Caco-2 (cell line): ENCODE results near the gene NLRP6. TPM values are rescaled to one million over a fixed set of nuclear protein-coding genes. Genes with fewer than 3 reads are reported as not detected.

Experiments
- BruUV-seq: library from RNA; stranded (reverse); fragments of 400-500 nt; replicated peaks from 2 replicates; lab custom pipeline; 2021; lab: Mats Ljungman, UMichigan
- CTCF ChIA-PET: fragments of 300-600 bp; sonication (Branson Sonifier 250); formaldehyde crosslinking; loops from one replicate; lab custom pipeline; 2022; ENCODE audit warnings: antibody characterized with exemption; lab: Charles Lee
- POLR2A ChIA-PET: fragments of 300-600 bp; sonication (Branson Sonifier 250); formaldehyde crosslinking; loops from one replicate; lab custom pipeline; 2022; ENCODE audit warnings: antibody characterized with exemption; lab: Charles Lee
- DNase-seq, 2 experiments: peaks; one replicate each; pipeline versions ENCODE4 v3.0.0 to v3.0.0-alpha.2; 2020 to 2022
- H3K27me3 ChIP-seq: replicated peaks from 2 replicates; pipeline ENCODE4 v1.6.0; 2011; ENCODE audit warnings: low read length; ENCODE audit not compliant: control insufficient read depth, insufficient read depth
- H3K36me3 ChIP-seq: 2 replicates; pipeline ENCODE4 v1.5.1; 2011; ENCODE audit warnings: low read length; ENCODE audit not compliant: control insufficient read depth, insufficient read depth
- H3K4me1 ChIP-seq: fragments of 250-450 bp; sonication (Bioruptor Pico); 2 replicates; pipeline ENCODE4 v1.5.1; 2020; ENCODE audit warnings: mild to moderate bottlenecking
- H3K4me3 ChIP-seq: 2 replicates; pipeline ENCODE4 v1.5.1; 2011; ENCODE audit warnings: low read depth, mild to moderate bottlenecking, control low read depth, low read length
- H3K9me3 ChIP-seq: fragments of 250-450 bp; sonication (Bioruptor Pico); 2 replicates; pipeline ENCODE4 v1.5.1; 2020; ENCODE audit warnings: mild to moderate bottlenecking, moderate library complexity
- H3K27ac Mint-ChIP-seq: one replicate; pipeline ENCODE4 v1.8.0; 2022; ENCODE audit warnings: mixed read lengths; ENCODE audit not compliant: unreplicated experiment
- H3K27me3 Mint-ChIP-seq: one replicate; pipeline ENCODE4 v1.8.0; 2022; ENCODE audit warnings: mixed read lengths; ENCODE audit not compliant: insufficient read depth, unreplicated experiment
- H3K36me3 Mint-ChIP-seq: one replicate; pipeline ENCODE4 v1.8.0; 2022; ENCODE audit warnings: mild to moderate bottlenecking, mixed read lengths; ENCODE audit not compliant: insufficient read depth, unreplicated experiment
- H3K4me1 Mint-ChIP-seq: one replicate; pipeline ENCODE4 v1.8.0; 2022; ENCODE audit warnings: low read depth, mixed read lengths; ENCODE audit not compliant: unreplicated experiment
- H3K4me3 Mint-ChIP-seq: one replicate; pipeline ENCODE4 v1.8.0; 2022; ENCODE audit warnings: mild to moderate bottlenecking, moderate library complexity, mixed read lengths; ENCODE audit not compliant: unreplicated experiment
- H3K9me3 Mint-ChIP-seq: one replicate; pipeline ENCODE4 v1.8.0; 2022; ENCODE audit warnings: mixed read lengths; ENCODE audit not compliant: unreplicated experiment
- CTCF ChIP-seq, 2 experiments: fragments of 200-600 bp in 1 of 2; IDR thresholded peaks; 1 replicate in 1 of 2; 2 replicates in 1 of 2; pipeline versions ENCODE4 v1.5.1 to v1.8.0; 2011 to 2022; ENCODE audit warnings: antibody characterized with exemption in 1 of 2, control low read depth in 1 of 2, inconsistent platforms in 1 of 2, low read depth in 1 of 2, low read length in 1 of 2, mild to moderate bottlenecking in 1 of 2, moderate library complexity in 1 of 2; ENCODE audit not compliant: insufficient read depth in 1 of 2, severe bottlenecking in 1 of 2, unreplicated experiment in 1 of 2
- intact Hi-C: fragments of 100-400 bp; cut with micrococcal nuclease; formaldehyde crosslinking; loops from one replicate; pipeline ENCODE4 v1.10.0; 2022; ENCODE audit not compliant: unreplicated experiment
- total RNA-seq: library from RNA; stranded (reverse); gene quantifications from 2 replicates; pipeline ENCODE4 v1.2.3, GENCODE V29; 2022

NLRP6 gene
- total RNA-seq, 1 experiment from 2014 or later, result not detected

GRCh38 chr11:296171-297050, 18.2 kb downstream of the NLRP6 start:
- Histone ChIP-seq H3K27me3 (no peaks in the 10 kb centered on the region), H3K4me1 (peaks cover 22% of the 10 kb centered on the region), H3K36me3 (no peaks in the 10 kb centered on the region), H3K4me3 (no peak overlapping the region), H3K9me3 (no peaks in the 10 kb centered on the region)
- no peaks in the 10 kb centered on the region for H3K27me3 Mint-ChIP-seq
- intact Hi-C loops, result no loop called here
- no TSS peak for BruUV-seq
- no peaks in the 10 kb centered on the region for H3K9me3 Mint-ChIP-seq
- no peak overlapping the region for H3K4me3 Mint-ChIP-seq
- peaks cover 27% of the 10 kb centered on the region for H3K36me3 Mint-ChIP-seq
- no peak for TF ChIP-seq CTCF (IDR thresholded peaks at IDR 0.05; ENCODE audit: insufficient read depth in 1 of 2, low read depth in 1 of 2, low read length in 1 of 2, severe bottlenecking in 1 of 2, unreplicated experiment in 1 of 2)
- H3K27ac Mint-ChIP-seq, result no peak overlapping the region
- POLR2A ChIA-PET, result no interaction called here
- no peak for DNase-seq
- H3K4me1 Mint-ChIP-seq, result peaks cover 14% of the 10 kb centered on the region
- CTCF ChIA-PET, result no interaction called here

DNA sequence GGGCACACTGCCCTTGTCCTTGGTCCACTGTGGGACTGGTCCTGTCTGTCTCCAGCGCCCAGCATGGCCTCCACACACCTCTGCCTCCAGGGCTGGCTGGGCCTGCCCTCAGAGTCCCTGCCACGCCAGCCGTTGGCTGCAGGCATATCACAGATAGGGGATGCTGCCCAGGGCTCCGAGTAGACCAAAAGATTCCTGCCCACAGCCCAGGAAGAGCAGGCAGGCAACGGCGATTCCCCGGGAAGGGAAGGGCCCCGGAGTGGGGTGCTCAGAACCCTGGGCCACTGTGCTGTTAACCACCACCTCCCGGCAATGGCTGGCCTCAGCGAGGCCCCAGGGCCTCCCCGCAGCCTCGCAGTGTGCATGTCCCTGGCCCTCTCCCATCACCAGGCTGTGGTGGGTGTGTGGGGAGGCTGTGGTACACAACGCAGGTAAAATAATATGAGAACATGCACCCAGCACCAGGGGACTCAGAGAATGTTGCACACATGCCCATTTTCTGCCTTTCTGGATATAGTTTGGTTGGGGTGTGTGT, 18.9 kb downstream of the NLRP6 start:
- Mint-ChIP-seq H3K4me1 (peaks cover 16% of the 10 kb centered on the region), H3K27ac (peak overlapping the region; percentile 5), H3K27me3 (no peaks in the 10 kb centered on the region), H3K9me3 (no peaks in the 10 kb centered on the region), H3K36me3 (peaks cover 25% of the 10 kb centered on the region), H3K4me3 (no peak overlapping the region)
- Histone ChIP-seq H3K4me1 (peaks cover 22% of the 10 kb centered on the region), H3K27me3 (no peaks in the 10 kb centered on the region), H3K4me3 (no peak overlapping the region), H3K9me3 (no peaks in the 10 kb centered on the region), H3K36me3 (no peaks in the 10 kb centered on the region)
- ChIA-PET CTCF (no interaction called here), POLR2A (no interaction called here)
- intact Hi-C loops, result no loop called here
- TF ChIP-seq CTCF (IDR thresholded peaks at IDR 0.05; ENCODE audit: insufficient read depth in 1 of 2, low read depth in 1 of 2, low read length in 1 of 2, severe bottlenecking in 1 of 2, unreplicated experiment in 1 of 2), result no peak
- peak in 1 of 2 experiments; percentile 32 for DNase-seq
- BruUV-seq, result no TSS peak

- intact Hi-C loops, result no loop called here
- no peaks in the 10 kb centered on the region for H3K36me3 ChIP-seq
- H3K4me1 ChIP-seq, result peaks cover 22% of the 10 kb centered on the region
- no peaks in the 10 kb centered on the region for H3K27me3 ChIP-seq
- Mint-ChIP-seq H3K36me3 (peaks cover 18% of the 10 kb centered on the region), H3K27ac (peak overlapping the region; percentile 5), H3K4me1 (peaks cover 16% of the 10 kb centered on the region), H3K9me3 (no peaks in the 10 kb centered on the region), H3K4me3 (no peak overlapping the region), H3K27me3 (no peaks in the 10 kb centered on the region)
- peak in 1 of 2 experiments; percentile 34 for DNase-seq
- CTCF ChIA-PET, result no interaction called here
- no peak overlapping the region for H3K4me3 ChIP-seq
- no peaks in the 10 kb centered on the region for H3K9me3 ChIP-seq
- BruUV-seq, result no TSS peak
- POLR2A ChIA-PET, result no interaction called here
- TF ChIP-seq CTCF (IDR thresholded peaks at IDR 0.05; ENCODE audit: insufficient read depth in 1 of 2, low read depth in 1 of 2, low read length in 1 of 2, severe bottlenecking in 1 of 2, unreplicated experiment in 1 of 2), result no peak
Measured at GRCh38 chr11:297586-298405, 19.6 kb downstream of the NLRP6 start.
